NCI-H1417 (cell line): Measurements from ENCODE around the gene KAT2A.
A peak's percentile ranks its signal among the peaks of the same experiment; 100 is the strongest.
"Not testable (repeated sequence)": the region's sequence is repeated elsewhere in the genome, so short reads cannot be mapped to it uniquely, and the experiment has no call there.

ENCODE experiments used
- DNase-seq, 3 experiments: peaks; one replicate each; lab custom pipeline; 2025; lab: John Stamatoyannopoulos, UW

Gene KAT2A

DNA sequence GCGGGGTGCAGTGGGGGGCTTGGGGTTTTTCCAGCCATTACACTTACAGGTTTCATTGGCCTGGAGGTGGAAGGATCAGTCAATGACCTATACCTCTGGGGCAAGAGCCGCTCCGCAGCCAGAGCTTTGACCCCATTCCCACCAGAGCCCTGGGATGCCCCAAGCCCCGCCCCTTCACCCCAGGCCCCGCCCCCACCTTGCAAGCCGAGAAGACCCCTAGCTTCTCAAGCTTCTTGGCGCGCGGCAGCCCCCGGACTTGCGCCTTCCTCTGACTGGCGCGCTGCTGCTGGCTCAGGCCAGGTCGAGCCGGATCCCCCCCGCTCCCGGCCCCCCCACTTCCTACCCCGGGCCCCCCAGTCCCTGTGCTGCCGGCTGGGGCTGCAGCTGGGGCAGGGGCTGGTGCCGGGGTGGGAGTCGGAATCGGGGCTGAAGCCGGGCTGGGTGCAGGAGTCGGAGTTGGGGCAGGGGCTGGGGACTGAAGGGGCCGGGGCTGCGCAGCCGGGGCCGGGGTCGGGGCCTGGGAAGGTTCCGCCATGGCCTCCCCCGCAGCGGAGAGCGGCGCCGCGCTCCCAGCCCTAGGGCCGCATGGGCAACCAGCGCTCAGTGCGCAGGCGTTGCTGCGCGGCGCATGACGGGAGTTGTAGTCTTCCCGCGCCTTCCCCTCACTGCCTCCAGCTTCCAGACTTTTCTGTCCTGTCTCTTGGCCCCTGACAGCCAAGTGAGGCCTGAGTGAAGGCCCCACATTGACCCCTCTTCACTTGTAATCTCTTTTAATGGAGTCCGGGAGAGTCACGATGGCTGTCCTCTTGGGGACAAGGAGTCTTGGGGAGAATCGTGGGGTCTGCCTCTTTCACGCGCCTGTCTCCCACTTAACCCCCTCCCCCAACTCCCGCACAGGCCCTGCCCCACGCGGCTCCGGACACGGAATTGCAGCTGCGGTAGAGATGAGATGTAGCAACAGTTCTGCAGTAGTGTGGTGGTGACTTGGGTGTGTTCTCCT is at the start of gene KAT2A:
TSS of gene KAT2A (minus strand) at position 598 of the 1,000 bp plus-strand sequence. CDS start at position 535, 63 bp downstream.
- DNase-seq = peak; percentile 76 to 83 (median 79)

DNA sequence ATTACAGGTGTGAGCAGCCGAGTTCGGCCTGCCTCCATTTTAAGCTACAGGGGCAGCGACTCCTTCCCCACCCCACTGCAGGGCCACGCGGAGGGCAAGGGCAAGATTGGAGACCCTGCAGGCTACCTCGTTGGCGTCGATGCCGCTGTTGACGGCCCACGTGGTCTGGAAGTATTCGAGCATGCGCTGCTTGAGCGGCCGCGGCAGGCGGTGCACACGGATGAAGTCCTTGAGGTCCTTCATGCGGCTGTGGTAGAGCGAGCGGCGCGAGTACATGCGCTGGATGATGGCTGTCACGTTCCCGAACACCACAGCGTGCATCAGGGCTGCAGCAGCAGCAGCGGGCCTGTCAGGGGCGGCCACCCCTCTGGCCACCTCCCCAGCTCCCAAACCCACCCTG is 48.2 kb upstream of the KAT2A start:
- no peak for DNase-seq

GRCh38 chr17:42167807-42168206 is 46.6 kb upstream of the KAT2A start:
- DNase-seq = no peak

DNA sequence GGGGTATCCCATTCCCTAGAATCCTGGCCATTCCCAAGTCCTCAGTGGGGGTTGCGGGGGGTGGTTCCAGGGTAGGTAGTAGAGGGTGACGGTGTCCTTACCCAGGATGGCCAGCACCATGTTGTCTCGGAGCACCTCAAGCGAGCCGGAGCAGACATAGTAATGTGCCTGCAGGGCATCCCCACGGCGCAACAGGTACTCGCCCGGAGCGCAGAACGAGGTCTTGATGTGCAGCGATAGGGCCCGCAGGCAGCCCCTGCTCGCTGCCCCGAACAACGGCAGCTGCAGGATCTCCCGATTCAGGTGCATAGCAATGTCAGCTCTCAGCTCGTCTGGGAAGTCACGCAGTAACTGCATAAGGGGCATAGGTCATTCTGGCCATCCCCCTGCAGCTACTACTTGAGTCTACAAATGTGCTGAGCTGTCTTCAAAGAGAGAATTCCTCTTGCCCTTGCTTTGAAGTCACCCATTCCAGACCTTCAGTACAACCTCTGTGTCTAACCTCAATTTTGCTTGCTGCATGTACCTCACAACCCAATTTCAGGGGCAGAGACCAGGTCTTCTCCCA is 45.1 kb upstream of the KAT2A start:
- no peak for DNase-seq

DNA sequence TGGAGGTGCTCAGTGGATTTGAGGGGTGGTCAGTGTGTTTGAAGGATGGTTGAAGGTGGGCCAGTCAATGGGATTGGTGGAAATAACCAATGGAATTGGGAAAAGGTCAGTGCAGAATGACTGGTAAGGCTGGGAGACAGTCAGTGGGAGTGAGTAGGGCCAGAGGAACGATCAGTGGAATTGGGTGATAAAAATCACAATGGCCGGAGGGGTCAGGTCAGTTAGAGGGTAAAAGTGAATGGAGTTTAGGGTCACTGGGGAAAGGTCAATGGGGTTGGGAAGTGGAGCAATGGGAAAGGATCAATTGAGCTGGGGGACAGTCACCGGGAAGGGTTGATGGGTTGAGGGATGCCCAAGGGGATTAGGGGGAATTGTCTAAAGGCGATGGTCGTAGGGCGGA is 44.6 kb upstream of the KAT2A start:
- no peak for DNase-seq

DNA sequence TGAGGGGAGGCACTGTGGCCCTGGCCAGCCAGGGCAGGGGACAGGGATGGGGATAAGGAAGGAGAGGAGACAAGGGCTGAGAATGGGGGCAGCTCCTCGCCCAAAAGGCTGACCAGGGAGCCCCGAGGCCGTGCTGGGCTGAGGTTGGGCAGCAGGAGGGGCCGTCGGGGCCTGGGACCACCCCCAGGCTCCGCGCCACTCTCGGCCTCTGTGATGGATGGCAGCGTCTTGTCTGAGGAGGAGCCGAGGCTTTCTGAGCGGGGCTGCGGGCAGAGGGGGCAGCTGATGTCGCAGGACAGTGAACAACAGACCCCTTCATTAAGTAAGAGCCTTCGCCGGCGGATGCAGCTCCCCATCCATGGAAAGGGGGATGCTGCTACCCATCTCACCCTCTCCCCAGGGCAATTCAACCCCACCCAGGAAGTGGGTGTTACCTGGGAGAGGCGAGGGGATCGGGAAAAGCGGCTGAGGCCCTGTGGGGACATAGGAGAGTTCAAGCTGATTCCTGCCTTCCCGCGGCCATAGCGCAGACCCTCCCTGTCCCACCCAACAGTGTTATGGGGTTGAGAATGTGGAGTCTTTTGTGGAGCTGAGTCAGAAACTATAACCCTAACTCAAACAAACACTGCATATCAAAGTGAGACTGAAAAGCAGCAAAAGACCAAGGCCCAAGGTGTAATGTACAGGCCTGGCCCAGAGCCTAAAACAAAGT is 42.7 kb upstream of the KAT2A start:
- DNase-seq = no peak

DNA sequence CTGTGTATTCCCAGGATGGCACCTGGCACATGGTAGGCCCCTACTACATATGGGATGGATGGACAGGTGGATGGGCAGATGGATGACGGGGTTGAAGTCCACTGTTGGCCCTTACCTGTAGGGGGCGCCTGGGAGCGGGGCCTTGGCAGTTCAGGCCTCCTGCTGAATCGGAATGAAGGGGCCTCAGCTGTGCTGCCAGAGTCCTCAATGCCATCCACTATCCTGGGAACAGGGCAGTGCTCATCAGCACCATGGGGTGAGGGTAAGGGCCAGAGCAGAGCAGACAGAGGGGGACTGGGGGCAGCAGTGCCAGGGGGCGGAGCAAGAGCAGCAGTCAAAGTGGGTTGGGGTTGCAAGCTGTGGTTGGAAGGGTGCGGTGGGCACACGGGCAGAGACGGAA is 41.9 kb upstream of the KAT2A start:
- DNase-seq = no peak

- no peak for DNase-seq
Observed at GRCh38 chr17:42160531-42160910, 39.4 kb upstream of the KAT2A start.

- no peak for DNase-seq
Observed at GRCh38 chr17:42159796-42160530, 38.8 kb upstream of the KAT2A start.

GRCh38 chr17:42155614-42156045 is 34.5 kb upstream of the KAT2A start:
- DNase-seq = peak in 1 of 3 experiments; percentile 46

GRCh38 chr17:42153919-42154742 is 33.0 kb upstream of the KAT2A start:
- peak in 1 of 3 experiments; percentile 44 for DNase-seq

DNA sequence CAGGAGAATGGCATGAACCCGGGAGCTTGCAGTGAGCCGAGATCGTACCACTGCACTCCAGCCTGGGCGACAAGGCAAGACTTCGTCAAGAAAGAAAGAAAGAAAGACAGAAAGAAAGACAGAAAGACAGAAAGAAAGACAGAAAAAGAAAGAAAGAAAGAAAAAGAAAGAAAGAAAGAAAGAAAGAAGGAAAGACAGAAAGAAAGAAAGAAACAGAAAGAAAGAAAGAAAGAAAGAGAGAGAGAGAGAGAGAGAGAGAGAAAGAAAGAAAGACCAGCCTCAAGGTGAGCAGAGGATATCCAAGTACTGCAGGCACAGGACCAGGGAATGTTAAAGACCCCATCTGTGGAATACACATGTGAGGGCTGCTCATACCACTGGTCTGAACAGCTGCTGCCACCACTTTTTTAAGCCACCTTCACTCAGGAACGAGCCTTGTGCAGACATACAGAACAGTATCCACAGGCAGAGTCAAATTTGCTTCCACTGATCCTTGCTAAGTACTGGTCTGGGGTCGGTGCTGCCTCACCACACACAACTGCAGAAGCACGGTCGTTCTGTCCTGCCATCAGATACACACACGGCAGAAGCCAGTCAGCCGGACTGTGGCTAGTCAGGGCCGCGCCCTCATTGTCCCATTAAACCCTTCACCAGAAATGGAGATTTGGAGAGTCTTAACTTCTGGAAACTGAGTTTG is 25.9 kb upstream of the KAT2A start:
- DNase-seq = no peak

- DNase-seq = not testable (repeated sequence)
Observed at GRCh38 chr17:42143138-42143537, 22.0 kb upstream of the KAT2A start.

DNA sequence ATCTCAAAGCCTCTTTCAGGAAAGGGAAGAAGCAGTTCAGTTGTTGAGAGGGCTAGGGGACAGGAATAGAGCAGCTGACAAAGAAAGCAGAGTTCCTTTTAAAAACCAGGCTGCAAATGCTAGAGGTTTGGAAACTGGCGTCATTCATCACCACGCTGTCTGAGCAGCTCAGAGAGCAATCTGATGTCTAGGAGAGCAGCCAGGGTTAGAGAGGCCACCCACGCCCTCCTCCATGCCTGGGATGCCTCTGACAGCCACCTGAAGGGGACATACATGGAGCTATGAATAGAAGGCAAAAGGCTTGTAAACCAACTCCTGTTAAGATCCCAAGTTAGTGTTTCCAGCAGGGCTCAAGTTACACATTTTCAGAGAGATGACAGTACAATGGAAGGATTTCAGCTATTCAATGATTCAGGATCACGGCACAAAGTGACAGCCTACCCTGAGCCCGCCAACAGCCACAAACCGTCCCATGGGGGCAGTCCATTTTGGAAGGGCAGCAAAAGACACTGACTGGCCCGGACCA is 21.3 kb upstream of the KAT2A start:
- no peak for DNase-seq

DNA sequence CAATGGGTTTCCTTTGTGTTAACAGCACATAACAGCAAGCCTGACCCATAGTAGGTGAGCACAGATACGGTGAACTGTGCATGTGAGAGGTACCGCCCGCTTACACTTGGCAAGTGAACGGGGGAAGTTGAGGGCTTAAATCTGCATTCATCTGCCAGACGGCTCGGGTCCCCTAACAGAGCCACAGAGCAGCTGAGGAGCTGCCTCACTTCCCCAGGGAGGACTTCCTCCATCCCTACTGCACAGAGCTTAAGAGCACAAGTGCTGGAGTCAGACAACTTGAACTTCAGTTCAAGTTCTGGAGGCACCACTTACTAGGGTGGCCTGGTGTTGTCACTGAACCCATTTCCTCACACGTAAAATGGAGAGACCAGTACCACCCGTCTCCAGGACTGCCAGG is 20.2 kb upstream of the KAT2A start:
- no peak for DNase-seq

DNA sequence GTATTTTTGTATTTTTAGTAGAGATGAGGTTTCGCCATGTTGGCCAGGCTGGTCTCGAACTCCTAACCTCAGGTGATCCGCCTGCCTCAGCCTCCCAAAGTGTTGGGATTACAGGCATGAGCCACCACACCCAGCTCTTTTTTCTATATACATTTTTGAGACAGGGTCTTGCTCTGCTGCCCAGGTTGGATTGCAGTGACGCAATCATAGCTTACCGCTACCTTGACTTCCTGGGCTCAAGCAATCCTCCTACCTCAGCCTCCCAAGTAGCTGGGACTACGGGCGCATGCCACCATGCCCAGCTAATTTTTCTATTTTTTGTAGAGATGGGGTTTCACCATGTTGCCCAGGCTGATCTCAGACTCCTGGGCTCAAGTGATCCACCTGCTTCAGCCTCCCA is 19.5 kb upstream of the KAT2A start:
- not testable (repeated sequence) for DNase-seq

DNA sequence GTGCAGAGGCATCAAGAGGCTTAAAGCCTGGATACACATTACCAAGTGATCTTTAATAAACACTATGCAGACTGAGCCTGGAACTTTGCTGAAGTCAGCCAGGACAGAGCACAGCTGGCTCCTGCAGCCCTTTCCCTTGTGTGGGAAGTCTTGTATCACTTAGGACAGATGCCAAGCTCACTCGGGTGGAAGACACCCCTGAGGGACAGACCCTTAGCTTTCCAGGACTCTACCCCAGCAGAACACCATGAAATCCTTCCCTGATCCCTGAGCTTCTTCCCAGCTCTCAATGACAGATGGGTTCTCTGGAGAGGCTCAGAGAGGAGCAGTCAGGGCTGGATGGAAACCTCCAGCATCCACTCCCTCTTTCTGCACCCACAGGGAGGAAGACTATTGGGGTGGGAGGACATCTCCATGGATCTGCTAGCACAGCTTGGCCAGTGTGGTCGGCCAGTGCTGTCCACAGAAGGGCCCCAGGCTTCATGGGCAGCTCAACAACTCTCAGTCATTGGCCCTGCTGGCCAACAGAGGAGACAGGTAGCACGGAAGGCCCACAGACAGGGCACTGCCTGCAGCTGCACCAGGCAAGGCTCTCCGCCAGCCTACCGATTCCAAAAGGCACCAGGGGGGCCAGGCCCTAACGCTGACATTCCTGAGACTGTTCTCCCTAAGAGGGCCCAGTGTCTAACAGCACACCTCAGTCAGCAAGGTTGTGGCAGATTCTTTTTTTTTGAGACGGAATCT is 17.8 kb upstream of the KAT2A start:
- DNase-seq = no peak

- no peak for DNase-seq
Observed at GRCh38 chr17:42136654-42137051, 15.5 kb upstream of the KAT2A start.
